ENCODE results near the gene POLDIP2.

DNA sequence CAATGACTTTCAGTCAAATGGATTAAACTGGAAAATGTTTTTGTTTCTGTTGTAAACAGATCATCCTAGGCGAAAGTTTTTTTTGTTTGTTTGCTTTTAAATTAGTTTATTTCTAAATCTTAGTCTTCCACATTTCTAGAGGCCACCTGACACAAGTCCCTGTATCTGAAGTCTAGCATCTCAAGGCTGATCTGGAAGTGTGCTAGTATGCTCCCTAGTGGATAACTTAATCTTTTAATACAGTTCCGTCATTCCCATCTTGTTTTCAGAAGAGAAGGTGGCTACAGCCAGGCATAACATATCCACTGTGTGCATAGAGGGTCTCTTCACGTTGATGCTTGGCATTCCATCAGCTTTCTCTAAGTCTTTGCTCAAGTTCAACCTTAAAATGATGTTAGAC, 29.6 kb downstream of the POLDIP2 start:
- no peak for TF ChIP-seq POLR2A (IDR thresholded peaks at IDR 0.05)
- TF ChIP-seq, protein P1, sequence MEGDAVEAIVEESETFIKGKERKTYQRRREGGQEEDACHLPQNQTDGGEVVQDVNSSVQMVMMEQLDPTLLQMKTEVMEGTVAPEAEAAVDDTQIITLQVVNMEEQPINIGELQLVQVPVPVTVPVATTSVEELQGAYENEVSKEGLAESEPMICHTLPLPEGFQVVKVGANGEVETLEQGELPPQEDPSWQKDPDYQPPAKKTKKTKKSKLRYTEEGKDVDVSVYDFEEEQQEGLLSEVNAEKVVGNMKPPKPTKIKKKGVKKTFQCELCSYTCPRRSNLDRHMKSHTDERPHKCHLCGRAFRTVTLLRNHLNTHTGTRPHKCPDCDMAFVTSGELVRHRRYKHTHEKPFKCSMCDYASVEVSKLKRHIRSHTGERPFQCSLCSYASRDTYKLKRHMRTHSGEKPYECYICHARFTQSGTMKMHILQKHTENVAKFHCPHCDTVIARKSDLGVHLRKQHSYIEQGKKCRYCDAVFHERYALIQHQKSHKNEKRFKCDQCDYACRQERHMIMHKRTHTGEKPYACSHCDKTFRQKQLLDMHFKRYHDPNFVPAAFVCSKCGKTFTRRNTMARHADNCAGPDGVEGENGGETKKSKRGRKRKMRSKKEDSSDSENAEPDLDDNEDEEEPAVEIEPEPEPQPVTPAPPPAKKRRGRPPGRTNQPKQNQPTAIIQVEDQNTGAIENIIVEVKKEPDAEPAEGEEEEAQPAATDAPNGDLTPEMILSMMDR (IDR thresholded peaks at IDR 0.05): no peak
